Activated CD4-positive, CD25-positive, alpha-beta regulatory T cell treated with anti-CD3 and anti-CD28 coated beads, Interleukin-2, amount 50 U/mL, for 24 hours (primary cell): Measurements from ENCODE around the gene SLC38A10.

ENCODE experiments used
- ATAC-seq, 2 donors: fragments of 150-1000 bp; cut with Tn5 transposase; one replicate each; pipeline ENCODE4 v1.10.0; 2021; ENCODE audit warnings: mild to moderate bottlenecking in 1 of 2, moderate library complexity in 1 of 2

SLC38A10 gene

DNA sequence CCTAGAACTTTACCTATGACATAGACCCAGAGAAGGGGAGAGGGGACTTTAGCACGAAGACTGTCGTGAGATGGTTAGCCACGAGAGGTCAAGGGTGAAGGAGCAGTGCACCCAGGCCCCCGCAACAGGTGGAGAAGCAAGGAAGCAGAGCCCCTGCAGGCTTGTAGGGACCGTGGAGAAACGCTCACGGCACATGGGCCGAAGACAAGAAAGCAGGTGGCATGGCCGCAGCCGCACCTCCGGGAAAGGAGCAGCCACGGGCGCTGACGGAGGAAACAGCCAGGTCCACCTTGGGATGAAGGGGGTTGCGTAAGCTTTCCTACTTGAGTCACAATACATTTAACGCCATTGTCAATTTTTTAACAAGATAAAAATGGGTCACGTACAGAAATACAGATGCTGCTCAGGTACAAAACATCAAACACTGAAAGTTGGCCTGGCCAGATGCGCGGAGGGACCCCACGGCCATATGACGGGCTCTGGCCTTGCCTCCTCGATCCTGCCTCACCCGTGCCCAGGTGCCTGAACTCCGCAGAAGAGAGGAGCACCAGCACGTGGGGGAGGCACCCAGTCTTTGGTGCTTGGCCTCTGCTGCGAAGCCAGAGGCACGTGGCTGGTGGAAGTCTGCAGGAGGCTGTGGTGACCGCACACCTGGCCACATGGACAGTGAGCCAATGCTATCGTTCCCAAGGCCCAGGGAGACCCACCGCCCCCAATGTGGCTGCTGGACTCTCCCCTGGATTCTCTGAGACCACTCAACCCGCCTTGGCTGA lies 21.2 kb downstream of the SLC38A10 start:
- no peak for ATAC-seq

DNA sequence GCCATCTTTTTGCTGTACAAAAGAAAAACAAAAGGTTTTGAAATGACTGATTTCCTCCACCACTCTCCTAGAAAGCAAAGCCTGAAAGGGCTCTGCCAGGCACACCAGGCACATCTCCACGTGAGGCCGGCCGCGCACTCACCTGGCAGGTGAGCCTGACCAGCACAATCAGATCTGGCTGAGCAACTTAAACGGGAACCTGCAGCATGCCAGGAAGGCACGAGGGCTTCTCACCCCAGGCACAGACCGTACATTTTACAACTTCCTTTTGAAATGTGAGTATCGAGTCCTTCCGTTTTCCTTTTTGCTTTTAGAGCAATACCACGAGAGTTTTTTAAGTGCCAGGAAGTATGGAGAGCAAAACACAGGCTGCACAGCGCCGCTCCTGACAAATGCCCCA lies 22.5 kb downstream of the SLC38A10 start:
- no peak for ATAC-seq

DNA sequence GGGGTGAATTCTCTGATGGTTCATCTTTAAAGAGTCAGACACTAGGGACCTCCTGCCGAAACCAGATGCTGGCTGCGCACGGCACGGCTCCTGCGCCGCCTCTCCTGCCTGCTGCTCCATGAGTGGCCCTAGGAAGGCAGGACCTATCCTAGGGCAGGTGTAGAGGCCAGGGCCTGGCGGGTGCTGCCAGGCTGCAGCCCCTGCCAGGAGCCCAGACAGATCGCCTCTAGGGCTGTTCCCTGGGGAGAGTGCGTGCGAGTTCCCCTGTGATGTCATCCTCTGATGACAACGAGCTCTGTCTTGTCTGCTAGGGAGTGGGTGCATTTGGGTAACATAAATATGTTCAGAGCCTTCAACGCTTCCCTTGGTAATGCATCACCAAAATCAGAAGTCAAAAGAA lies 23.9 kb downstream of the SLC38A10 start:
- no peak for ATAC-seq

DNA sequence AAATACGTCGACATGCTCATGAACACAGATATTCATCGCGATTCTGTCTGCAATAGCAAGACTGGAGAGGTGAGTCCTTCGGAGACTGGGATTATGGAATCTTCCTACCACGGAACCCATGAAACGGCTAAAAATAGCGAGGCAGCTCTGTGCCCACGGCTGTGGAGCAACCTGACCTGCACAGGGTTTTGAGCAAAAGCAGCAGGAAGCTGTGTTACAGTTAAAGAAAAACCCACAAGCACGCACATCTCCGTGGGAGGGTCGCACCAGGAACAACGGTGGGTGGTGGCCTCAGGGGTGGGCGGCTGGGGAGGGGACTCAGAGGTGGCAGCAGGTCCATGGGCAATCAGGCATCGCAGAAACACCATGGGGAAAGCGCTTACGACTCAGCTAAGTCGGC lies 24.8 kb downstream of the SLC38A10 start:
- no peak for ATAC-seq

DNA sequence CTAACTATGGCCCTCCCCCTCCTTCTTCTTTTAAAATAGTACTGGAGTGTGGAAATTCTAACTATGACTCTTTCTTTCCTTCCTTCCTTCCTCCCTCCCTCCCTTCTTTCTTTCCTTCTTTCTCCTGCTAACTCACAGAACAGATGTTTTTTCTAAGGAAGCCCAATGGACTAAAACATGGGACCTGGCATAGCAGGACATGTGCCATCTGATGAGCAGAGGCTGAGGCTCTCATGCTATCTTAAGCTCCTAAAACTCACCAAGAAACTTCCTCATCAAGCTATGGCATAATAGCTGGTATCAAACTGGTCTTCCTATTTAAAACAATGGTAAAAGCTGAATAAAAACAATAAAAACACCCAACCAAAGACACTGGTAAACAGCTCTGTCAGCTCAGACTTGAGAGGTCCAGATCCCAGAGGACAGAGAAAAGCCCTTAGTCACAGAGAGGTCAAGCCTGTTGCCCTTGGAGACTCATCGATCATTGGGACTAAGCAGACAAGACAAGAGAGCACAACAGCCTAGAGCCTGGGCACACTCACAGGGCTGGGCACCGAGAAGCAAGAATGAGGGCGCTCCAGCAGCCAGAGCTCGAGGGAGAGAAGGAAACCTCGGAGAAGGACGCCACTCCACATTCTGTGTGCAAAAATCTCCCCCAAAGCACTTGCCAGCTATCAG lies 27.6 kb downstream of the SLC38A10 start:
- ATAC-seq: no peak

DNA sequence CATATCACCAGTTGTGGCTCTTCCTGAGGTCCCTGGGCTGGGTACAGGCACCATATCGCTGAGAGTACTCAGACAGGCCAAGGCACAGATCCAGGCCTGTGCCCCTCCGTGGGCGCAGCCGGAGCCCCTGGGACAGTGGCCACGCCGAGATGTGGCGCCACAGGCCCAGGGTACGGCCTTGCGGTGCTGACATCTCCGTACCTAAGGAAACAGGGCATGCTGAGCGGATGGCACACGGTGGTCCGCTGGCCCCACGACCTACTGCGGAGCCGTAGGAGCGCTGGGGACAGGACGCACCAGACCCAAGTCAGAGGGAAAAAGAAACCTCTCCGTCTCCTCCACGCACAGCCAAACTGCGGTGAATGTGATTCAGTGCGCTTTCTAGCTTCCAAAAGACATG lies 29.5 kb downstream of the SLC38A10 start:
- no peak for ATAC-seq

DNA sequence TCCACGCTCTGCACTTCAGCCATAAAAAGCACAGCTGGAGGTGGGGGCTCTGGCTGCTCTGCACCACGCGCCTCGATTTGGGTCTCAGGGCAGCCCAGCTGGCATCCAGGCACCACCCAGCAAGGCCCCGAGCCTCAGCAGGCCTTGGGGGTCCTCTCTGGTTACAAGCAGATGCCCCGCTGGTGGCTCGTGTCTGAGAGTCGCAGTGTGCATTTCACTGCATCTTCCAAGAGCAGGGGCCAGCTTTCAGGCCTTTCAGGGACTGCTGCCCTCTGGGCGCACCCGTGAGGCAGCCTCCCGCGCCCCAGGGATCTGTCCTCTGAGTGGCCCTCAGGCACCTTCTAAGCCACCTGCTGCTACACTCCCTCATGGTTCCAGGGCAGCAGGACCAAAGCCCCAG lies 30.5 kb downstream of the SLC38A10 start:
- no peak for ATAC-seq

DNA sequence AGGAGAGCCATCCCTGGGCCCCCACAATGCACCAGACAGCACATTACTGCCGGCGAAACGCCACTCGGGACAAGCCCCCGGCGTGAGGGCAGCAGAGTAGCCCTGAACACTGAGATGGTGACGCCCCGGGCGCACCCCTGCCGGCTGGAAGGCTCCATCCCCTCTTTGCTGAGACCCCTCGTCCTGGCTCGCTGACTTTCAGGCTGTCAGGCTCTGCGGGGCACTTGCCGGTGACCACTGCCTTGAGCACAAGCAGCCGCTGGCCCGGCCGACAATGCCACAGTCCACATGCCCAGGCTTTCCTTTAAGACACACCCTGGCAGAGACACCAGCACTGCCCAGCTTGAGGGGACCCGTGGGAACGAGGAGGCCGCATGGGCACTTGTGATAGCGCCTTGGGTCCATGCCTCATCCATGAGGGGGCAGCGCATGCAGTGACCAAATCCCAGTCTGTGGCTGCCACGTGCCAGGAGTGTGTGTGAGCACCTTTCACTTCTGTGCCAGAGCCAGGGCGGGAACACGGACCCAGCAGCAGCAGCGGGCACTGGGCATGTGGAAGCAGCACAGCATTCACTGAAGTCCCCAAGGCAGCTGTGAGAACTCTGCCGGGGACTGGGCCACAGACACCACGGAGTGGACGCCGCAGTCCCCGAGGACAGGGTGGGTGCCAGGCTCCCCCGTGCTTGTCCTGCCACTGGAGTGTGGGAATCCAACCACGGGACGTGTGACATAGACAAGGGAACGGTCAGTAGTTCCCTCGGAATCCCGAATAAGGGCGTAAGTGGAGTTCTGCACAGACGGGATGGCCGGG lies 31.5 kb downstream of the SLC38A10 start:
- ATAC-seq: no peak

DNA sequence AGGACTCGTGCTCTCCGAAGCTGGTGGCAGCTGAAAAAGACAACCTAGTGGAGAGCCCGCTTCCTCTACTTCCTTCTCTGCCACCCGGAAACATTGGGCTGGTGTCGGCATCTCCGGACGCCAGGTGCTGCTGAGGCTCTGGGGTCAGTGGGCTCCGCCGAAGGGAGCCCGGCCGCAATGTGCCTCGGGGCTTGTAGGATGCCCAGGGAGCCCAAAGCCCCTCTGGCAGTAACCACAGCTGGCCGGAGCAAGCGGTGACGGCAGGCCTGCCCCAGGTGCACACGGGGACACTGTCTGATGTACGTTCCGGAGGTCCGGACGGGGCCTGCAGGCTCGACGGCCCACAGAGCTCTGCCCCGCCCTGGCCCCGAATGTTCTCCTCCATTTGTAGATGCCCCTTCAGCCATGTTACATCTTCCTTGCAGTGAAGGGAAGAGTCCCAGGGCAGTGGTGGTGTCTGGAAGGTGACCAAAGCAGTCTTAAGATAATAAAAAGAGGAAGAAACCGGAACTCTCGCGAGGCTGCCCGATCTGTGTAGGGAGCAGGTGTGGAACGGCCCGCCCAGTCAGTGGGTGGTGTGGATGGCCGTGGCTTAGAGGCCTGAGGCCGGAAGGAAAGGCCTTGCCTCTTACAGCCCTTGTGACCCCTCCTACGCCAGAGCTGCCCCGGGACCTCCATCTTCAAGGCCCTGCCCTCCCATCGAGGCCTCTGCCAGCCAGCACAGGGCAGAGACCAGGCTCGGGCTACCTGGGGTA lies 33.3 kb downstream of the SLC38A10 start:
- ATAC-seq: no peak

DNA sequence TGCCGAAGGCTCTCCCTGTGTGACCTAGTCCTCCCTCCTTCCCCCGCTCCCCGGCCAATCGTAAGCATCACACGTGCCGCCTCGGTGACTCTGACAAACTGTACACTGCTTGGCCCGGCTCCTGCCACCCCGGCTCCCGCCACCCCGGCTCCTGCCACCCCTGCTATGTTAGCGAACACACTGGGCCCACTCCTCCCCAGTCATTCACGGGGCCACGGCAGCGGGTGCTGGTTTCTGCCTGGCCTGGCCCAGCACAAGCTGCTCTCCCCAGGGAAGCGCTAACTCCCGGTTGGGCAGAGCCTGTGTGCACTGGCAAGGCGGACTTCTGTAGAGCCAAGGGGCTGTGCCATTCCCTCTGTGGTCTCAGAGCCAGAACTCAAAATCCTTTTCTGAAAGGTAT lies 34.0 kb downstream of the SLC38A10 start:
- ATAC-seq: no peak

DNA sequence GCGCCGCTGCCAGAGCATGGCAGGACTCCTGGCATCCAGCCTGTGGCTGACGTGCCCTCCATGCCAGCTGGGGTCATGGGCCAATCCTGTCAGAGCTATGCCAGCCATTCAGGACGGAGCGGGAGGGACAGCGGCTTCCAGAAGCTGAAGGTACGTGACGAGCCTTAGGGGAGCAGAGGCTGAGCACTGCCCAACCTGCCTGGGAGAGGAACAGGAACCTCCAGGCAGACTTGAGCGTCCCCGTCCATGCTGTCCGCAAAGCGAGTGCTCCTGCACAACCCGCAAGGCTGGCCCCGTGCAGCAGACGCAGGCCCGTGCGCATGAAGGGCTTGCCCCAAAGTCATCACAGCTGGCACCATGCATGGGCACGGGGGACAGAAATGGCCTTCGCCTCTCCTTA lies 34.5 kb downstream of the SLC38A10 start:
- ATAC-seq: no peak

DNA sequence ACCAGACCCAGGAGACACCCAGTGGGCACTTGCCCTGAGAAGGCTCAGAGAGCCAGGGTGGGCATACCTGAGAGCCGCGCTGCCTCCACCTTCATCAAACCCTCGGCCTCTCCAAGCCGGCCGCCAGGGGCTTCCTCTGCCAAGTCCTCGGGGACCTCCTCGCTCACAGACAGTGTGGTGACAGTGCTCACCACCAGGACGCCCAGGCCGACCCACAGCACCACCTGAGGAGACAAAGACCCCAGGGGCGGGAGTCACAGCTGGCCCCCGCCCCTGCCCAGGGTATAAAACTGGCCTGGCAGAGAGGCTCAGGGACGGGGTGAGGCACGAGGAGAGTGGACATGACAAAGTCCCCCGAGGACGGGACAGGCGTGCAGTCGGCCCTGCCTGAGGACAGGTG lies 34.9 kb downstream of the SLC38A10 start:
- ATAC-seq: no peak

DNA sequence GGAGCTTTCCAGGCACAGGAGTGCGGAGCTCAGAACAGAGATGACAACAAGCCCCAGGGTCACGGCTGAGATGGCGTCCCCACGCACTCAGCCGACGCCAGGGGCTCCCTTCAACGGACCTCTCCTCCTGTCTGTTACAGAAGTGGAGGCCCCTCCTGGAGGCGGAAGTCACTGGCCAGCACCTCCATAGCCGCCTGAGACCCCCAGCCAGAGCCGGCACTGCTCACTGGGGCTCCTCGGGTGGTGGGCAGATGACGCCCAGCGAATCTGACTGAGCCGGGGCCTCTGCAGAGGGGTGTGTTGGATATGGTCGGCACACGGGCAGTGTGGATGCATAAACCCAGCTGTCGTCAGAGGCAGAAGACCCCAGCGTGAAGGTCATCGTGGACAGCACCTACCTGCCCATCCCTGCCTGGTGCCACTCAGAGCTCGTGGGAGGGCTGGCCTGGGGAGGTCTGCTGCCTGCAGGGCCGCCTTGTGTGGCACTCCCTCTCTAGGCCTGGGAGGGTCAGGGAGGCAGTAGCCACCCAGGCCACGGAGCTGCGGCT lies 36.0 kb downstream of the SLC38A10 start:
- no peak for ATAC-seq

DNA sequence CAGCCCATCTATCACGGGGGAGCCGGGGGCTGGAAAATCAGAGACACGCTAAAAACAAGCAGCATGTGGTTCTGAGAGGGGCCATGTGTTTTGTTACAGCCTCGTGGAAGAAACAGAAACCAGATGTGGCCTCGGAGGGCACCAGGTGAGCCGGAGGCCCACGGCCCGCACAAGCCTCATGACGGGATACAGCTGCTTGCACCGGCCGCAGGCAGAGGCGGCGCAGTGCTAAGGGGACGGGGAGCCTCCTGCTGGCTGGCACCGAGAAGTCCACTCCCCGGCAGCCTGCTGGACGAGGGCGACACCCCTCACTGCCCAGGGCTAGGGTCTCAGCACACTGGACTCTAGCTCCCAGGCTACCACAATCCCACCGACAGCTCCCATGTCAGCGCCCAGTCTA lies 36.8 kb downstream of the SLC38A10 start:
- ATAC-seq: no peak

DNA sequence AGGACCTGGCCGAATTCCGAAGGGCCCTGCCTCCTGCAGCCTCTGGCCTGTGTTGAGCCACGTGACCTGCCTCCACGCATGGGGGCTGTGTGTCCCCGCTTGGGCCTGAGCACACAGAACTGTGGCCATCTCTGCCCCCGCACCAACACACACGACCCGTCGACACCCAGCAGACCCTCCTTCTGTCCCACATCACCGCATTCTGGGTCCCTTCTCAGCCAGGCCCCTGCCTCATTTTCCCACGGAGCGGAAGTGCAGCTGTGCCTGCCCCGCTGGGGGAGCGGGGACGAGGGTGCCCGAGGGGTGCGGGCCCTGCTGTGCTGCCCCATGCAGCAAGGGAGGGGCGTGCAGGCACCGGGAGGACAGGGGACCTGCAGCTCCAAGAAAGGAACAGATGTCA lies 37.6 kb downstream of the SLC38A10 start:
- ATAC-seq: no peak

DNA sequence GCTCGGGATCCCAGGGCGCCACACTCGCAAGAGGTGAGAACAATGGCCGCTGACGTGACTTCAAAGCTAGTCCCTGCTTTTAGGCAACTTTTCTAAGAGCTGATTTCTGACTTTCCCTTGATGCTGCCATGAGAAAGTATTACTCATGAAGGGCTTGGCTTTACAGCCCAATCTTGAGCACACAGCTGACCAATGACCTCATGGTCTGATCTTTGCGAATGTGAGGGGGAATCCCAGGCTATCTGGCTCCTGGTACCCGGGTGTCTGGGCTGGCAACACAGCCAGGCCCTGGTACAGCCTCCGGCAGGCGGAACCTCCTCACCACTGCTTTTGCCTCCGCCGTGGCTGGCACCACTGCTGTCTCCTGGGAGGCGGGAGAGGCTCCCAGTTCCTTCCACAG lies 38.5 kb downstream of the SLC38A10 start:
- no peak for ATAC-seq

DNA sequence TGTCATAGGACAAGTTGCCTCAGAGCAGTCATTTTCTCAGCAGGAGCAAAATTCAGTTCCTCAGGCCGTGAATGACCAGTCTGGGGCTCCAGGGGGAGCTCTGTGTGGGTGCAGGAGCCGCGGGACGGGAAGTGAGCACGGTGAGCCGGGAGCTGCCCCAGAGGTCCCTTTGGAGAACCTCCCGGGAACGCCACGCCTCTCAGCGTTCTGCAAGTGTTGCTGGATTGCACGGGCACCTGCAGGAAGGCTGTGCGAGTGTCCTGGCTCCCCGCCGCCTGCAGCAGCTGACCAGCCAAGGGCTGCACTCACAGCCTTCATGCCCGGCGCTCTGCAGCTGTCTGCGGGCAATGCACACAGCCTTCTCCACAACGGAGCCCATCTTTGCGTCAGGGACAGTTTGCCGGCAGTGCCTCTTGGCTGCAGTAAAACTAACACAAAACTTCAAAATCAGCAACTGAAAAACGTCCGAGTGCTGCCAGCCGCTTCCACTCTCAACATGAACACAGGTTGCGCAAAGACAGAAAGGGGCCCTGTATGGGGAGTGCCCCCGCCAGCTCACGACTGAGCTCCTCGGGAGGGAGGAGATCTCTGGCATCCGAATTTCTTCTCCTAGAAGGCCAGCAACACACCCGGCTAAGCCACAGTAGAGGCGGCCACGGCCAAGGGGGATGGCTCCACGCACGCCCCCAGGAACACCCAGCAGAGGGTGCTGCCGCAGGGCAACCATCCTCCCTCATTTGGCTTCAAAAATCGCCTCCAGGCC lies 40.0 kb downstream of the SLC38A10 start:
- no peak for ATAC-seq

DNA sequence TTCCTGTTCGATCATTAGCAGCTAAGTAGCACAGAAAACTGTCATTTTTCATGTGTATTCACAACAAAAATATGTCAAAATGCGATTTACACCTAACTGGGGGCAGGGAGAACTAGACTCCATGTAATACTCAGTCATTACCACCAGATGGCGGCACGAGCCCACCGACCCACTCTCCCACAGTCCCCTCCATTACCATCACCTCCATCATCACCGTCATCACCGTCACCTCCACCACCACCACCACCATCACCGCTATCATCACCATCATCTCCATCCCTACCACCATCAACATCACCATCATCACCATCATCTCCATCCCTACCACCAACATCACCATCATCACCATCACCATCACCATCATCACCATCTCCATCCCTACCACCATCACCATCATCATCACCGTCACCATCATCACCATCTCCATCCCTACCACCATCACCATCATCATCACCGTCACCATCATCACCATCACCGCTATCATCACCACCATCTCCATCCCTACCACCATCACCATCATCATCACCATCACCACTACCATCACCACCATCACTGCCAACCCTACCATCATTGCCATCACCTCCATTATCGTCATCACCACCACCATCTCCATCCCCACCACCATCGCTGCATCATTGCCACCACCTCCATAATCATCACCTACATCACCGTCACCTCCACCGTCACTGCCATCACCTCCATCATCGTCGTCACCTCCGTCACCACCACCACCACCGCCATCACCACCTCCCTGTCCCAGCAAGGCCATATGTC lies 41.6 kb downstream of the SLC38A10 start:
- peak; percentile 76 to 84 for ATAC-seq

DNA sequence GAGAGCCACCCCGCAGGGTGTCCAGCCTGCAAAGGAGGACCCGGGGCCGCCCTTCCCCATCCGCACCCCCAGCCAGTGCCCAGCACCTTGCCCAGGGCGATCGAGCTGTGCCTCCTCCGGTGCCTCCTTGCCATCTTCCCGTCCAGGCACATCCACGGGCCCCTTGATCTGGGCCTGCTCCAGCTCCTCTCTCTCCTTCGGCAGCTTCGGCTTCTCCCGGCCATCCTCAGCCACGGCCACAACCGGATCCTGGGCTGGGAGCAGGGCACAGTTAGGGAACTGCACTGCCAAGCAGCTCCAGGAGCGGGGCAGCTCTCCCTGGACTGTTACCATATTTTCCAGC lies 42.1 kb downstream of the SLC38A10 start:
- no peak for ATAC-seq

DNA sequence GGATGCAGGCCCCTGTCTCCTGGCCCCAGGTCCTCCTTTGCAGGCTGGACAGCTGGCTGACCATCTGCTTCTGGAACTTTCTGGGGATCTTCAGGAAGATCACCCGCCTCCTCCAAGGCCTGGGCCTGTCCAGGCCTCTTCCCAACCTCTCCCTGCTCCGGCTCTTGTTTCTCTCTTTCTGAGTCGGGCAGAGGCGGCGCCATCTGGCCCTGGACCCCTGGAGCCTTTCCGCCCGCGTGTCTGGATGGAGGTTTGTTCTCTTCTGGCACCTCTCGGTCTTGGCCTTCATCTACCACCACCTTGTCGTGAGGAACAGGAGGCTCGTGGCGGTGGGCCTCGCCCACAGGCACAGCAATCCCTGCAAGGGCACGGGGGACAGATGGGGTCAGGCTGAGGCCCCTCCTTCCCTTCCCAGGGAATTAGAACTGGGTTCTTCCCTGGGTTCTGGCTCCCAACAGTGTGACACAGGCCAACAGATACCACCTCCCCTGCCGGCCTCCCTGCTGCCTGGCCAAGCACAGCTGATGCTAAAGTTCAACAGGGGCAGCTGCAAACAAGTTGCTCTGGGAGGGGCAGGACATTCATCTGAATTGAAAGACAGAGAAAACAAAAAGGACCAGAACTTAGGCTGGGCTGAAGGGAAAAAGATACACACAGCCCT lies 42.7 kb downstream of the SLC38A10 start:
- ATAC-seq: no peak
